IPS-NIHi7 (cell line): ENCODE results near the gene FURIN.
"Not testable (repeated sequence)": the region's sequence is repeated elsewhere in the genome, so short reads cannot be mapped to it uniquely, and the experiment has no call there.

Experiments
- DNase-seq: peaks from one replicate; pipeline ENCODE4 v3.0.0; 2012; ENCODE audit warnings: mixed read lengths; ENCODE audit errors: extremely low spot score

The FURIN gene

GRCh38 chr15:90844696-90845095, 23.7 kb upstream of the FURIN start:
- no peak for DNase-seq

- no peak for DNase-seq
Measured at GRCh38 chr15:90845201-90845949, 23.0 kb upstream of the FURIN start.

GRCh38 chr15:90849424-90849823, 19.0 kb upstream of the FURIN start:
- not testable (repeated sequence) for DNase-seq

- DNase-seq: no peak
Measured at GRCh38 chr15:90851114-90851513, 17.3 kb upstream of the FURIN start.

GRCh38 chr15:90851940-90852339, 16.4 kb upstream of the FURIN start:
- DNase-seq: no peak

- DNase-seq: no peak
Measured at GRCh38 chr15:90855139-90855538, 13.2 kb upstream of the FURIN start.

GRCh38 chr15:90857337-90857736, 11.1 kb upstream of the FURIN start:
- DNase-seq: no peak

- no peak for DNase-seq
Measured at GRCh38 chr15:90857883-90858443, 10.4 kb upstream of the FURIN start.

GRCh38 chr15:90859234-90860131, 8.9 kb upstream of the FURIN start:
- peak; percentile 66 for DNase-seq

- DNase-seq: no peak
Measured at GRCh38 chr15:90860450-90860849, 7.9 kb upstream of the FURIN start.

- no peak for DNase-seq
Measured at GRCh38 chr15:90860942-90861675, 7.3 kb upstream of the FURIN start.

GRCh38 chr15:90862487-90862886, 5.9 kb upstream of the FURIN start:
- no peak for DNase-seq

GRCh38 chr15:90862964-90863778, 5.2 kb upstream of the FURIN start:
- no peak for DNase-seq

GRCh38 chr15:90863987-90864386, 4.4 kb upstream of the FURIN start:
- DNase-seq: no peak

- DNase-seq: no peak
Measured at GRCh38 chr15:90864507-90864906, 3.9 kb upstream of the FURIN start.

- no peak for DNase-seq
Measured at GRCh38 chr15:90865702-90866101, 2.7 kb upstream of the FURIN start.

- DNase-seq: no peak
Measured at GRCh38 chr15:90866161-90866715, 2.1 kb upstream of the FURIN start.

- DNase-seq: no peak
Measured at GRCh38 chr15:90866800-90867199, 1.6 kb upstream of the FURIN start.

GRCh38 chr15:90869140-90869541, 753 bp downstream of the FURIN start:
- DNase-seq: no peak

GRCh38 chr15:90869601-90870353, 1.4 kb downstream of the FURIN start:
- peak; percentile 44 for DNase-seq
